HG02885 (cell line): ENCODE data around the gene ATP2C2.

Experiments used
- ATAC-seq: cut with Tn5 transposase; IDR thresholded peaks from one replicate; pipeline ENCODE4 v1.9.1; 2021; ENCODE audit warnings: mild to moderate bottlenecking; ENCODE audit not compliant: unreplicated experiment, poor library complexity

ATP2C2 gene

DNA sequence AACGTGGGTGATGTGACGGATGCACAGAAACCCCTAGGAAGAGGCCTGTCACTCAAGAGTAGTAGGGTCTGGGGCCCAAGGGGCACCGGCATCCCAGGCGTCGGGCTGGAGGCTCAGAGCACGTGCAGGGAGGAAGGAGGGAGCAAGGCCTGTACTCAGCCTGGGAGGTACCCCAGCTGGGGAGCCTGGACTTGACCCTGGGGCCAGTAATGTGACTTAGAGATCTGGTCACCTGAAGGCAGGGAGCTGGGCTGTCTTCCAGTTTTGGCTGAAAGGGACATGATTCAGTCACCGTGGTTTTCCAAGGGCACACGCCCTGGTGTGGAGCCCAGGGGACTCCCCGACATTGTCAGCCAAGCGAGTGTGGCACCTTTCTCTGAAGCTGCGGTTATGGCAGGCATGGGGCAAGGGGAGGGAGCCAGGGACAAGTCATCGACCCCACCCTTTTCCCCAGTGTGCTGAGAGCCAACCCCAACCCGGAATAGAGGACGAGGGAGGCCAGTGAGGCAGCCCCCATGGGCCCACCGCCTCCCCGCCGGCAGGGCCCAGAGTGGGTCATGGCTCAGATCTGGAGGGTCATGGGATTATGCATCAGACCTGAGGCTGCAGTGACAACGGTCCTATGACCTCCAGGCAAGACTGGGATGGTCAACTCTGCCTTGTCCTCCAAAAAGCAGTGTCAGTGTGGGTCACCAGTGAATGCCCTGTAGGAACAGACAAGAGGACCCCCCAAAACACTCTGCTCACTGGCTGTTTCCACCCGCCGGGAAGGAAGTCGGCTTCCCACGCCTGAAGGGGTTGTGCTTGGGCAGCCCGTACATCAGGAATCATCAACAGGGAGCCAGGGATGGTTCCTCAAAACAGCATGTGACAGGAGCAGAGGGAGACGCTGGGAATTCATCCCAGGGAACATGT, 94.2 kb downstream of the ATP2C2 start:
- ATAC-seq, result no peak

DNA sequence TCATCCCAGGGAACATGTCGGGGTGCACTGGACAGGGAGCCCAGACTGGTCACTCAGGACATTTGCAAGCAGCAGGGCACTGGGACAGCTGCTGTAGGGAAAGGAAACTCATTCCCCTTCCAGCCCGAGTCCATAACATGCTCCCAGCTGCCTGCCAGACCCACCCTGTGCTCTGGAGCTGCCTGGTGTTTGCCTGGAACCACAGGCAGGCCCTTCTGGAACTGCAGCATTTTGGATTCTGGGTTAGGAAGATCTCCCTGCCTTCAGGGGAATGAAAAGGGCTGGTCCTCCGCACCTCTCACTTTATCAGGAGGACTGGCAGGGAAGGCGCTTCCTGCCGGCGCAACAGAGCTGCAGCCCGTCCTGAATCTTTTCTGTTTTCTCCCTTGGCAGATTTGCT, 94.9 kb downstream of the ATP2C2 start:
- no peak for ATAC-seq

DNA sequence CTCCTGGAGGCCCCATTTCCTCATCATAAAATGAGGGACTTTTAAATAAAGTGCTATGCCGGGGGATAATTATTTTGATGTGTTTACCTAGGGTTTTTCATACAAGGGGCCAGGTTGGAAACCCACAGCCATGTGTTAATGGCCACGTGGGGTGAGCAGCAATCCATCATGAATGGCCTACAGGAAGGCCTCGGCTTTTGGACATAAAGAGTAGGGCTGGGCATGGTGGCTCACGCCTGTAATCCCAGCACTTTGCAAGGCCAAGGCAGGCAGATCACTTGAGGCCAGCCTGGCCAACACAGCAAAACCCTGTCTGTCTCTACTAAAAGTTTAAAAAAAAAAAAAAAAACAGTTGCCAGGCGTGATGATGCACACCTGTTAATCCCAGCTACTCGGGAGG, 95.8 kb downstream of the ATP2C2 start:
- ATAC-seq, result no peak

DNA sequence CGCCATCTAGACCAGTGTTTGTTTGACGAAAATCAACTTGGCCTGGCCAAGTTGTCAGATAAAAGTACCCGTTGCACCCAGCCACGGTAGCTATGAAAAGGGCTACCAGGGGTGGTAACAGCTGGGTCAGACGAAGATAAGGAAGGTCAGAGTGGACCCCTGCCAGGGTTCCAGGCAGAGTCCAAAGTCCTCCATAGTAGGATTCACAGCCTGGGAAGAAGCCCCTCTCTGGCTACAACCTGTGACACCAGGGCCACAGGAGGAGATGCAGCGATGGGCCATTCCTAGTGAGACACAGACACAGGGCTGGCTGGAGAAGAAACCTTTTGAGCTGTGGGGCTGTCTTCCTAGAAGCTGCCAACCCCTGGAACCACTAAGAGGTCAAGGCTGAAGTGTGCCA, 96.8 kb downstream of the ATP2C2 start:
- ATAC-seq, result no peak

DNA sequence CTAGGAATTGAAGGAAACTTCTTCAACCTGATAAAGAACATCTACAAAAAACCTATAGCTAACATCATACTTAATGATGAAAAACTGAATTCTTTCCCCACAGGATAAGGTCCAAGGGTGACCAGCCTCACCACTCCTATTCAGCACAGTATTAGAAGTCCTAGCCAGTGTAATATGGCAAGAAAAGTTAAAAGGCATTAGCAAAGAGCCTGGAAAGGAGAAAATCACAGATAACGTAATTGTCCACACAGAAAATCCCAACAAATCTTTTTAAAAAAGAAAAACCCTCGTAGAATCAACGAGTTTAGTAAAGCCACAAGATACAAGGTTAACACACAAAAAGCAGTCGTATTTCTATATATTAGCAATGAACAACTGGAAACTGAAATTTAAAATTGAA, 98.4 kb downstream of the ATP2C2 start:
- ATAC-seq, result no peak

DNA sequence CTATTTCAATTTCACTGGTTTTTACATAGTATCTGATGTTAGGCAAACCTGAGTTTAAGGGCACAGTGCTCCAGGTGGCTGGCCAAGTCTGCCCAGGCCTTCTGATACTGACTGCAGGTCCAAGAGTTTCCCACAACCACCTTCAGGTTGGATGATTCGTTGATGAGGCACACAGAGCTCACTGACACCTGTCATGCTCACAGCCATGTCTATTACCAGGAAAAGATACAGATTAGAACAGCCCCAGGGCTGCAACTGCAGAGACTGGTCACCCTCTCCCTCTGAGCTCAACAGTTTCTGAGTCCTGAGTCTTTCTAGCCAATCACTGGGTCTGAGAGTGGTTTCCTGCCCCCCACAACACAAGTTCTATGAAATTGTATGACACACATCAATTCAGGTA, 98.9 kb downstream of the ATP2C2 start:
- no peak for ATAC-seq

DNA sequence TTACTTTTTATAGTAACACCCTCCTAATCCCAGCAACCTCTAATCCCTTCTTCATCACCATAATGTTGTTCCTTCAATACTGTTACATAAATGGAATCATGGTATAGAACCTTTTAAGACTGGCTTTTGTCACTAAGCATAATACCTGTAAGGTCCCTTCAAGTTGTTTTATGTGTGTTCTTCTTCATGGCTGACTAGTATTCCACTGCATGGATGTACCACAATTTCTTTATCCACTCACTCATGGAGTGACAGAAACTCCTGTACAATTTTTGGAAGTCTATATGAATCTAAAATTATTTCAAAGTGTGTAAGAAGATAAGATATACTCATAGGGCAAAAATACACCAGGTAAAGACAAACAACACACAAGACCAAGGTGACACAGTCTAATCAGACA, 99.4 kb downstream of the ATP2C2 start:
- no peak for ATAC-seq

DNA sequence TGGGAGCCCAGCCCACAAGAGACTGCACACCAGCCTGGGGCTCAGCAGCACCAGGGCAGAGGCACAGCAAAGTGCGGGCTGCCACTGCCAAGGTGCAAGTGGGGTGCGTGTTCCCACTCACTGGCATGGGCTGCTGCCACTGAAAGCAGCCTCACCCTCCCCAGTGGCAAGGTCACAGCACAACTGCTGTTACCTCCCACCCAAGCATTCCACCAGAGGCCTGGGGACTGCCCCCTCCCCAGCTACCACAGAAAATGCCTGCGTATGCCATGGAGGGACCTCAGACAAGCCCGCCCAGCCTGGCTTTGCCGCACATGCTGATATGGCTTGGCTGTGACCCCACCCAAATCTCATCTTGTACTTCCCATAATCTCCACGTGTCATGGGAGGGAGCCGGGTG, 103.0 kb downstream of the ATP2C2 start:
- no peak for ATAC-seq

DNA sequence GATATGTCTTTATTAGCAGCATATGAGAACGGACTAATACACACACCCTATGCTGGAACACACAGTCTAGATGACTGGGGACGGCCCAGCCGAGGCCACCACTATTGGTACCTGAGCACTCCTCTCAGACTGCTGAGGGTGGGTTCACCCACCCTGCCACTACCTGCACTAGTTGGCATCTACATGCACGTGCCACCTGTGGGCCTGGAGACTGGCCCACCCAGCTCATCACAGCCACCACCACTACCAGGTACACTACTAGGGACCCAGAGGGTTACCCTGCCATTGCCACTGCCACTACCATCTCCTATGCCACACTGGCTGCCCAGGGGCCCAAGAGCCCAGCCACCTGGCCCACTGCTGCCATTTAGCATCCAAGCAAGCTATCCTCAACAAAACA, 103.6 kb downstream of the ATP2C2 start:
- no peak for ATAC-seq

DNA sequence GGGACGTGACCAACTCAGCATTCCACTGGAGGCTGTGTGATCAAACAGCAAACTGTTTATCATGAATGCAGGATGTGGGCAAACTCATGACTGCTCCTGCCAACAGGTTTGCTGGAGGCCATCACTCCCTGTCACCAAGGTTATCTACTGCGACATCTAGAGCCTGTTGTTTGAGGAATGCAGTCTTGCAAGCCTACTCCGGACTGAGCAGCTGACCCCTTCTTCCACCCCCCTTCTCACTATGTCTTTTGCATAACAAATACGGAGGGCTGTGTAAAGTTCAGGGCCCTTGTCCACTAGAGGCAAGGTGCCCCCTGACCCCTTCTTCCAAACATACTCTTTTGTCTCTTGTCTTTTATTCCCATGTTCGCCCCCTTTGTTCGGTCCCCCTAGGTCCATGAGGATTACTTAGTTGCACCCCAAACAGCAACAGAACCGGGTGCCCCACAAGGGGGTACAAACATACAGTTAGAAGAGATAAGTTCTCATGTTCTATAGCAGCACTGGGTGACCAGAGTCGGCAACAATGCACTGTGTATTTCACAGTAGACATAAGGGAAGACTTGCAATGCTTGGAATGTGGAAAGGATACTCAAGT, 107.4 kb downstream of the ATP2C2 start:
- no peak for ATAC-seq

DNA sequence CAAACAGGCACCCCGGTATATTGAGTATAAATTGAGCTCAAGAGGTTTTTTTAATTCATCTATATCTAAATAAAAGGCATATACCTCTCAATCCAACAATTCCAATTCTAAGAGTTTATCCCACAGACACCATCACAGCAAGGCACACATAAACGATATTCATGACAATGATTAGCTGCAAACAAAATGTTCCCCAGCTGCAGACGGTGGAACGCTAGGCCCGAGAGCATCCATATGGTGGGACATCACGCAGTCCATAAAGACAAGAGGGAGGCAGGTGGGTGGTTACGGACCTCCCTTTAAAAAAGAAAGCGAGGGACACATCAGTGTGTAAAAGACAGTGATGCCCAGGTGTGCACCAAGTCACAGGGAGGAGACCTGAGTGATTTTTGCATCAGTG, 108.1 kb downstream of the ATP2C2 start:
- ATAC-seq, result no peak

DNA sequence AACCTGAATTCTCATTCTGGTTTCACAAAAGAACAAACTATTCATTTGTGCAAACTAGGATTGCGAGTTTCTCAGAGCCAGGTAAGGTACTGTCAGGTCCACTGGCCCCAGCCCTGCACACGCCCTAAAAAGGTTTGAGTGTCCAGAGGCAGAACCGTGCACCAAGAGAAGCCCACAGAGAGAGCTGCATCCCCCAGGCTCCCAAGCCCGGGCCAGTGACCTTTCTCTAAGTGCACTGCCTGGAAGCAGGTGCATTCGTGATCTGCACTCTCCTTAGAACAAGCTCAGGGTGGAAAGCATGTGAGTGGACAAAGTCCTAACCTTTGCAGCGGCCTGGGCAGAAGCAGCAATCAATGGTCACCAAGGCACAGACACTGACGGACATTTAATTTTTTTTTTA, 109.3 kb downstream of the ATP2C2 start:
- ATAC-seq, result no peak

DNA sequence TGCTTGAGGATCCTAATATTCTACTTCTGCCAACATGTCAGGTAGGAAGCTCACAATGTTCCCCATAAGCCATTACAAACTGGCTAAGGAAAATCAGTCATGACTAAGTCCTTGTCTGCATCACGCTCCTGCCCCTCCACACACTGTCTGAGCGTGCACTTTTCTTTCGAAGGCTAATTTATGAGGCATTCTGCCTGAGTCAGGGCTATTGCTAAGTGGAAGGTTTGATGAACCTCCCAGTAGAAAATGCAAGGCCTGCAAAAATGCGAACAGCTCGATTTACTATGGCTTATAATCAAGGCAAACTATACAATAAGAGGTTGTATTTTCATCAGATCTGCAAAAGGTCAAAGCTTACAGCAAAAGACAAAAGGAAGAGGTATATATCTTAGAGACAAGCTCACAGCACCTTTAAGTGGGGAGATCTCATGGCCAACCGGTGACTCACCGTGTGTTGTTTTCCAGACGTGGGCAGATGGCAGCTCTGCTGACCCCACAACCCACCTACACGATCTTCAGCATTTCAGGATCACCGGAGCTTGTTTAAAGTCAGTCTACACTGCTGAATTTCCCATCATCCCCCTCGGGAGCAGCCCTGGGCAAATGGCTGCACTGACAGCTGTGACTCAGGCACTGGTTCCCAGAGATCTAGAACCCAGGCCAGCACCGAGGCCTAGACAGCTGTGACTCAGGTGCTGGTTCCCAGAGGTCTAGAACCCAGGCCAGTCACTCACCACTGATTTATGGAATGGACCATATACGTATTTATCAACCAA, 110.0 kb downstream of the ATP2C2 start:
- ATAC-seq, result no peak

DNA sequence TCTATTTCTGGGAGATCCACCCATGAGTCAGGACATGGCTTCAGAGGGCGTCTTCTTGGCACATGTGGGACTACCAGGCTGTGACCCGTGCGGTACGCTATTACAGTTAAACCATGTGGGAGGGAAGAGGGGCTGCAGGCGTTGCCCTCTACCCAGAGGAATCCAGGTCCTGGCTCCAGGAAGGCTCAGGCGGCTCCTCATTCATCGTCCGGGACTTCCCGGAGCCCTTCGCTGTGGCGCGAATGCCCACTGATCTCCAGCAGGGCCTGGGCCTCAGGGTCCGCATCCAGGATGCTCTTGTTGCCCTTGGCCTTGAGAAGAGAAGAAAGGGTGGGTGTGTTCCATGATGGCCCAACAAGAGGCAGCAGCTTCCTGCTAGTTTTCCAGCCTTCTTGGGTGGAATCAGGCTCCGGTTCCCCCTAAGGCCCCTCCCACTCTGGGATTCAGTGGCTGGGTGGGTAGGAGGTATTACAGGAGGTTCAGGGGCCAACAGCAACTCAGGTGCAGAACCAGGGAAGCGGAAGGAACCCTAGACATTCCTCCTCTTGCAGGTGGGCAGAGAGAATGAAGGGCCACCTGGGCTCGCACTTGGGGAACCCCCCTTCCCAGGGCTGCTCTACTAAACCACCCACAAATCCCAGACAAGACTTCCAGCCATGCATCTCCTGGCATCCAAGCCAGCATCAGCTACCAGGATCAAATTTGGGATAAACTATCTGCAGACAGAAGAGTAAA, 111.5 kb downstream of the ATP2C2 start:
- no peak for ATAC-seq

DNA sequence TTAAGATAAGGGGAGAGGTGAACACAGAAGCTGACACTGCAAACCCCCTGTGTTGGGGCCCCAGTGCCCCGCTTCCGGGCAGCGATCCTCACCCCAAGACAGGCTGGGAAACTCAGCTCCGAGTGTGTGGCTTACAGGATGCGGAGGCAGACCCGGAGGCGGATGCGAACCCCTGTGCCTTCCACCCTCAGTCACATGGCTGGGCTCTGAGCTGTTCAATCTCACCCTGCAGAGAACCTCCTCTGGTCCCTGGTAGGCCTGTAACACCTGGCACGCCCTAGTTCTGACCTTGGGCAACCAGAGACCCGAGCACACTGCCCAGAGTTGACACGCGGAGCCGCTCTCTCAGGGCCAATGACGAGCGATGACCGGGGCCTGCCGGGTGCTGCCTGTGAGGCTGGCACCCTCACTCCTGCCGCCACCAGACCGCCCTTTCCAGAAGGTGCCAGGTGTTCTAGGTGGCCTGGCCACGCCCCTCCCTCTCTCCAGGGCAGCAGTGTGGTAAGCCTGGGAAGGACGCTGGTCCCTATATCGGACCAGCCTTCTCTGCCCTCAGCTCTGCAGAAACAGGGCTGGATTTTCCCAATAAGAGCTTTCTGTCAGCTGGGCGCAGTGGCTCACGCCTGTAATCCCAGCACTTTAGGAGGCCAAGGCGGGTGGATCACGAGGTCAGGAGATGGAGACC, 112.9 kb downstream of the ATP2C2 start:
- ATAC-seq, result no peak

DNA sequence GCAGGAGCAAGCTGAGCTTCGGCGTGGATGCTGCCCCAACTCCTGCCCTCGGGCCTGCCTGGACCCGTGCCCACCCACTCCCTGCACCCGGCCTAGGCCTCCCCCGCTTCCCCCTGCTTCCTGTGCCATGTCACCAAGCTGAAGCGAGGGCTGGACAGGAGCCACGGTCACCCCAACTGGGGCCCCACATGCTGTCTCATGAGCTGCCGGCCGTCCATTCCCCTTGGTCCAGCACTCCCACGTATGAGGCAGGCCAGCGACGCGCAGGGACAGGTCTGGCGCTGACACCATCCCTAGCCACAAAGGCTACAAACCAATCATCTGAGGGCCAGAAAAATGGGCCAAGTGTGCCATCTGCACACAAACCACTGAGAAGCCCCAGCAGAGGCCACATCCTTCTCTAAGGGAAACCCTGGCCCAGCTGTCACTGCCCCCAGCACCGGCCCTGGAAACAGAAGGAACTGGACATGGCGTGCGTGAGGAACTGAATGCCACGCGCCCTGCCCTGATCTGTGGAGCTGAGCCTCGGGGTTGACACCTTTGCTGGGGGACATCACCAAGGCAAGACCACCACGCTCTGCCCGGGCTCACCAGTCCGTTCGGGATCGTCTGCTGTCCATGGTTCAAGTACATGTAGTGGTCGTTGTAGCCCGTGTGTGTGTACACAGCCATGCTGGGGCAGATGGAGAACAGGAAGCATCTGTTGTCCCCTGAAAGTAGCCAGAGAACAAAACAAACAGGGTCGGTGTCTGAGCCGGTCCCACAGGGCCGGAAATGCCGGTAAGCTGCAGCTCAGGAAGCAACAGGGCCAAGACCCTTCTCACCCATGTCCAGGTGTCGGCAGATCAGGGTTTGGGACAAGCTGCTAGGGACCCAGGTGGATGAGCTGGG, 113.9 kb downstream of the ATP2C2 start:
- ATAC-seq, result no peak

DNA sequence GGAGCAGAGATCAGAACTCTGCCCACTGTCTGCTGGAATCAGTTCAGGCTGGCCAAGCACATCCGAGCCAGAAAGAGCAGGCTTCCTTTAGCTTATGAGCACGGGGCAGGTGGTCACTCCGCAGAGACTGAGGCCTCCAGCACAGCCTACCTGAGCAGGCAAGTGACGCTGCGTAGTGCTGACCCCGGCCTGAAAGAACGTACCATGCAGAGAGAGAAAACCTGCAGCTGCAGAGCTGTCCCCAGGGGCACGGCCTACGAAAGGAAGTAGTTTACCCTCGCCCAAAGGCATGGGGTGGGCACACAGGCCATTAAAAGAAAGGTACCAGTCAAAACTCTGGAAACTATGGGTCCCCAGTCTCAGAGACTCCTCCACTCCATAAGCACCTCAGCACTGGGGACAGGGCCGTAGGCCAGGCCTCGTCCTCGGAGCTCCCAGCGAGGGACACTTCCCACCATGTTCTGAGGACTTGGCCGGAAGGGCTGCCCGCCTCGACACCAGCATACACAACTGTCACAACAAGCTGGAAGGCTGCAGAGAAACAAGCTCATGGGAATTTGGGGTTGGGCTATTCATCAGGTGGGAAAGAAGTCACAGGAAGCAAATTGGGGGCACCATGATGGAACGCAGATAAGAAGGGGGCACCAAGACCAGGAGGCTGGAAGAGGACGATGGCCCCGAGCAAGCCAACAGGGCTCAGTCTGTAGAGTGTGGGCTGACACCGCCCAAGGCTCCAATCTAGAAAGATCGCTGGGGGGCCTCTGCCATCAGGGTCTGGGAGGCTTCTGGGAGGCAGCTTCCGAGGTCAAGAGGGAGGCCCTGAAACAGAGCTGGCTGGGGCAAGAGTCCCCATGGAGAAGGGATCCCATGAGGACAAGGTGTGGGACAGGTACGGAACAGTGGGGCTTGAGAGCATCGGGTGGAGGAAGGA, 114.9 kb downstream of the ATP2C2 start:
- no peak for ATAC-seq
